8988T (cell line): ENCODE measurements around the gene ZSCAN26.
"Not testable (repeated sequence)": the region's sequence is repeated elsewhere in the genome, so short reads cannot be mapped to it uniquely, and the experiment has no call there.

ENCODE experiments used
- DNase-seq: peaks from one replicate; pipeline ENCODE4 v3.0.0; 2011

The ZSCAN26 gene

DNA sequence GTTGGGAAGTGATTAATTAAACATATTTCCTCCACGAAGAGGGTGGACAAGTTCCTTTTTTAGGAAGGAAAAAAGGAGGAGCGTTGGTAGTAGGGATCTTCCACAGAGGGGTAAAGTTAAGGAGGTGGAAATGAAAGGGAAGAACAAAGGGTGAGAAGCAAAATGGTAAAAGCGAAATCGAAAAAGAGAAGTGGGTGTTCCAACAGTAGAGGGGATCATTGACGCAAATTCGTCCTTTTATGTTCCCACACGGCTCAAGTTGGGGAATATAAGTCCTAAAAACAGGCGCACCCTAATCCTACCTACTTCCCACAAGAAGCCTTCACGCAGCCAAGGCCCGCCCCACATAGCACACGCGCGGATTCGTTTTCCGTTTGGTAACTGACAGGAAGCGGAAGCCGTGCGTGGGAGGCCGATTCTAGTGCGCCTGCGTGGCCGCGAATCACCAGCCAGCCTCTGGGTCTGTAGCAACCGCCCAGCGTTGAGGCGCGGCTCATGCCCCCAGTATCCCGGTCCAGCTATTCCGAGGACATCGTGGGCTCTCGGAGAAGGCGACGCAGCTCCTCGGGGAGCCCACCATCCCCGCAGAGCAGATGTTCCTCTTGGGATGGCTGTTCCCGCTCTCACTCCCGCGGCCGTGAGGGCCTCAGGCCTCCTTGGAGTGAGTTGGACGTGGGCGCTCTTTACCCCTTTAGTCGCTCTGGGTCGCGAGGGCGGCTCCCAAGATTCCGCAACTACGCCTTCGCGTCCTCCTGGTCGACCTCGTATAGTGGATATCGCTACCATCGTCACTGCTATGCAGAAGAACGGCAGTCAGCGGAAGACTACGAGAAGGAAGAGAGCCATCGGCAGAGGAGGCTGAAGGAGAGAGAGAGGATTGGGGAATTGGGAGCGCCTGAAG lies 7.8 kb upstream of the ZSCAN26 start, which contains the start of gene NKAPL:
TSS of gene NKAPL (plus strand) at position 421 of the 901 bp plus-strand sequence. CDS start at position 496, 75 bp downstream.
- no peak for DNase-seq

DNA sequence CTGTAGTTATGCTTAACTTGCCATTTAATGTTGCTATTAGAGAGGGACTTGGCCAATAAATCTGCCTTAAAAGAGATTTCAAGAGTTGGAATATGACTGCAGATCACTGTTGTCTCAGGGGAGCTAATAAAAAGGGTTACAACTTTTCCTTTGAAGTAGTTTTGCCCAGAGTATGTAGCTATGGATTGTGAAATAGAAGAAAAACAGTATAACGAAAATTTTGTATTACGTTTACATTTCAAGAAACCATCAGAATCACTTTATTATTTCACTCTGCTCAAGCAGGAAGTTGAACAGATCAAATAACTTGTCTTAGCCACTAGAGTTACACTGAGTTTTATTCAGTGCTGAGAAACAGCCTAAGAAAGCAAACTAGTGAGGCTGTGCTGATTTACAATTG lies 3.0 kb upstream of the ZSCAN26 start:
- DNase-seq, result no peak

- no peak for DNase-seq
These were observed 2.0 kb upstream of the ZSCAN26 start for GRCh38 chr6:28264834-28265401.

DNA sequence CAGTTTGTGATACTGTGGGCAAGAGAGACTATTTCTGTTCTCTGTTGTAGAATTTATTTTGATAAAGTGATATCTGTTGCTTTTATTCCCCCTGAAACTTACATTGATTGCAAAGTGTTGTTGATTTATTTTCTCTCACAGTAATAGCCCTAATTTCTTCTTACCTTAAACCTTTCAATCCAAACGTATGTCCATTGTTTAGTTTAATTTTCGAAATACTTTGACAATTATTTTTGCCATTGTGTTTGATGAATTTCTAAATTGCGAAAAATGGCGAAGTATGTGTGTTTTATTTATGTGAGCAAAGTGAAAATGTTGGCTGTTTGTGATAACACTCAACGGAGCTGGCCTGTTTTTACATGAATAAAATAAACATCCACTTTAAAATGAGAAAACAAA lies 381 bp upstream of the ZSCAN26 start:
- DNase-seq, result no peak

DNA sequence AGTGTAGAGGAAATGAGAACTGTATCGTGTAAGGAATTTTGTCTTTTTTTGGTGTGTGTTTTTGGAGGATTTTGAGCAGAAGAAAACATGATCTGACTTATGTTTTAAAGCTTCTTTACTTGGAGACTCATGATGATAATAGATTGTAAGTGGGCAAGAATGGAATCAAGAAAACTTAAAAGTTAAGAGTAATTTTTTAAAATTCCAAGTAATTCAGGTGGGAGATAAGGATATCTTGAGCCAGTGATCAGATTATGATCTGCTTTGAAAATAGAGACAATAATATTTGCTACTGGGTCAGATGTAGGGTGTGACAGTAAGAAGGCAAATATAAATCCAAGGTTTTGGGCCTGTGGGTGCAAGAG lies 734 bp downstream of the ZSCAN26 start:
- no peak for DNase-seq

DNA sequence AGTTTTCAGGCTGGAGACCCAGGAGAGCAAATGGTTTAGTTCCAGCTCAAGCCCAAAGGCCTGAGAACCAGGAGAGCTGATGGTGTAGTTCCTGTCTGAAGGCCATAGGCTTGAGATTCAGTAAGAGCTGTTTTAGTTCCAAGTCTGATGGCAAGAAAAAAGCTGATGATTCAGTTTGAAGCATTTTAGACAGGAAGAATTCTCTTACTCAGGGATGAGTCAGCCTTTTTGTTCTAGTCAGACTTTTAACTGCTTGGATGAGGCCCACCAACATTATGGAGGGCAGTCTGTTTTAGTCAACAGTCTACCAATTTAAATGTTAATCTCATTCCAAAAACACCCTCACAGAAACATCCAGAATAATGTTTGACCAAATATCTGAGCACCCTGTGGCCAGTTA lies 2.5 kb downstream of the ZSCAN26 start:
- peak; percentile 31 for DNase-seq

DNA sequence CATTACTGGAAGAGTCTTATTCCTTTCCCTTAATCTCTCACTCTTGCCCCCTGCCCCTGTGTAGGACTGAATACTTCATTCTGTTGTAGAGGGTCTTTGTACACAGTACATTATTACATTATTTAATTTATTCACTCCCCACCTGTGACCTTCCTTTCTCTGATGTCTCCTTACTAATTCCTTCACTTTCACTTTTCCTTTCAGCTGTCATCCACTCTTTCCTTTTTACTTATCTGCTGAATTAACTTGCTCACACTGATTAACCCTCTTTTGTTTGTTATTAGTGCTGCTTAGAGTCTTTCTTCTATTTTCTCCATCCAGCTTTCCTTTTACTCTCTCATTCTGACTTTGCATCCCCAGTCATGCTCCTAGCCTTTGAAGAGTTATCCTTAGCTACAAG lies 7.9 kb downstream of the ZSCAN26 start:
- DNase-seq, result no peak

- no peak for DNase-seq
These were observed 10.8 kb downstream of the ZSCAN26 start for GRCh38 chr6:28277746-28278145.

GRCh38 chr6:28280595-28281287 lies 13.8 kb downstream of the ZSCAN26 start:
- DNase-seq, result no peak

DNA sequence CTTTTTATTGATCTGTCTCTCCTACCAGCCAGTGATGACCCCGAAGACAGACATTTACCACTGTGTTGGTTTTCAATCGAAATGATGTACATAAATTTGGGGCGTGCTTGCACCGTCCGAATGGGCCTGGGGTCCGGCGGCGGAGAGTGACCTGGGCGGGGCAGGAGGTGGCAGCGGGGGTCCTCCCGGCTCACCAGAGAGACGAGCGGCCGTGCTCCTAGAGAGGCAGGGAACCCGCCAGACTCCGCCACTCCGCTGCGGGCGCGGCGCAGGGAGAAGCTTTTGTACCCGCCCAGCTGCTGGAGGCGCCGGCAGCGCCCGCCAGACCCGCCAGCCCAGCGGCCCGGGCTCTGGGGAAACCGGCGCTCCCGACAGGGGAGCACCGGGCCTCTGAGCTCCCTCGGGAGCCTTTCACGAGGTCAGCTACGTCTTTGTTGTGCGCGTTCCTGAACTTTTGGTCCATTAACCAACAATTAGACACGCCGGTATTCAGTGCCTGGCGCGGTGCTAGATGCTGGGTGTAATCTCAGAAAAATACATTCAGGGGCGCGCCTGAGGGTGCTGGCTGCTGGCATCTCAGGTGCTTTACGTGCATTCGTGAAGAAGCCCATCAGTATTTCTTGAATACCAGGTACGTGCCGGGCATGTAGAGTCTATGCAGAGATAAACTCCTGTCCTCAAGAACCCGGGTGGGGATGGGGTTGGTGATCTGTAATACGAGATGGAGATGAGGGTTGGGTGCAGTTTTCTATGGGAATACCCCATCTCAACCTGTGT lies 14.5 kb downstream of the ZSCAN26 start, which contains the start of gene PGBD1:
TSS of gene PGBD1 (plus strand) at position 285 of the 777 bp plus-strand sequence. CDS start 2,242 bp downstream, outside the sequence.
- peak; percentile 35 for DNase-seq

DNA sequence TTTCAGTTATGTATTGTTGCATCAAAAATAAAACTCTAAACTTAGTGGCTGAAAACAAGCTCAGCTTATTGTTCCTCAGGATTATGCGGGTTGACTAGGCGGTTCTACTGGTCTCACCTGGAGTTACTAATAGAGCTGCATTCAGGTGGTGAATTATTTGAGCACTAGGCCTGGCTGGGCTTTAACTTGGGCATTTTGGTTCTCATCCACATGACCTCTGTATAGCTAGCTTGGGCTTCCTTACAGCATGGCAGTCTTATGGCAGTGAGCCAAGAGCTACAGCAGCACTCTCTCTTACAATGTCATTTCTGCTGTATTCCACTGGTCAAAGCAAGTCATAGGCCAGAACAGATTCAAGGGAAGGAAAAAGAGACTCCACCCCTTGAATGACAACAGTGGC lies 16.0 kb downstream of the ZSCAN26 start:
- no peak for DNase-seq

DNA sequence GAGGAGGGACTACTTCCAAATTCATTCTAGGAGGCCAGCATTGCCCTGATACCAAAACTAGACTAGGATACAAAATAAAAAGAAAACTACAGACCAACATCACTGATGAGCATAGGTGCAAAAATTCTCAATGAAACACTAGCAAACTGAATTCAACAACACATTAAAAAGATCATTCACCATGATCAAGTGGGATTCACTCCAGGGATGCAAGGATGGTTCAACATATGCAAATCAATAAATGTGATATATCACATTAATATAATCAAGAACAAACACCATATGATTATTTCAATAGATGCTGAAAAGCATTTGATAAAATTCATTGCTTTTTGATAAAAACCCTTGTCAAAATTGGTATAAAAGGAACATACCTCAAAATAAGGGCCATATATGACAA lies 24.6 kb downstream of the ZSCAN26 start:
- DNase-seq, result no peak

- no peak for DNase-seq
These were observed 28.4 kb downstream of the ZSCAN26 start for GRCh38 chr6:28295326-28295725.

GRCh38 chr6:28296520-28297060 lies 29.6 kb downstream of the ZSCAN26 start:
- DNase-seq, result no peak

DNA sequence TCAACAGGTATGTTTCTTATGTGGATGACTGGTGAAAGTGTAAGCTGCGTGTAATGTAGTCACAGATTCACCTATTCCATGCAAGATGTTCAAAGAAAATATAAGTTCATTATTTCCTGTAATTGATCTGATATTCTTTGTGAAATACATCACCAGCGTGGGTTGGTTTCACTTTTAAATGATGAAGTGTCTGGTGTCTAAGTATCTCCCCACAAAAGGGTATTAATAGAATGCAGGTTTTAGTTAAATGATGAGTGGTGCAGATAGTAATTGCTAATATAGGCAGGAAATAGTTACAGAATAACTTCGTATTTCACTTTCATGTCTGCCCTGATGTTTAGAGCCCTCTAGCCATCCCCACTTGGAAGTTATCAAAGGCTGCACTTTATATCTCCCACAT lies 36.6 kb downstream of the ZSCAN26 start:
- no peak for DNase-seq

DNA sequence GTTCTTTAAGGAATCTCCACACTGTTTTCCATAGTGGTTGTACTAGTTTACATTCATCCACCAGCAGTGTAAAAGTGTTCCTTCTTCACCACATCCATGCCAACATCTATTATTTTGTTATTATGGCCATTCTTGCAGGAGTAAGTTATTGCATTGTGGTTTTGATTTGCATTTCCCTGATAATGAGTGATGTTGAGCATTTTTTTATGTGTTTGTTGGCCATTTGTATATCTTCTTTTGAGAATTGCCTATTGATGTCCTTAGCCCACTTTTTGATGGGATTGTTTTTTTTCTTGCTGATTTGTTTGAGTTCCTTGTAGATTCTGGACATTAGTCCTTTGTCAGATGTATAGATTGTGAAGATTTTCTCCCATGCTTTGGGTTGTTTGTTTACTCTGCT lies 39.4 kb downstream of the ZSCAN26 start:
- not testable (repeated sequence) for DNase-seq

DNA sequence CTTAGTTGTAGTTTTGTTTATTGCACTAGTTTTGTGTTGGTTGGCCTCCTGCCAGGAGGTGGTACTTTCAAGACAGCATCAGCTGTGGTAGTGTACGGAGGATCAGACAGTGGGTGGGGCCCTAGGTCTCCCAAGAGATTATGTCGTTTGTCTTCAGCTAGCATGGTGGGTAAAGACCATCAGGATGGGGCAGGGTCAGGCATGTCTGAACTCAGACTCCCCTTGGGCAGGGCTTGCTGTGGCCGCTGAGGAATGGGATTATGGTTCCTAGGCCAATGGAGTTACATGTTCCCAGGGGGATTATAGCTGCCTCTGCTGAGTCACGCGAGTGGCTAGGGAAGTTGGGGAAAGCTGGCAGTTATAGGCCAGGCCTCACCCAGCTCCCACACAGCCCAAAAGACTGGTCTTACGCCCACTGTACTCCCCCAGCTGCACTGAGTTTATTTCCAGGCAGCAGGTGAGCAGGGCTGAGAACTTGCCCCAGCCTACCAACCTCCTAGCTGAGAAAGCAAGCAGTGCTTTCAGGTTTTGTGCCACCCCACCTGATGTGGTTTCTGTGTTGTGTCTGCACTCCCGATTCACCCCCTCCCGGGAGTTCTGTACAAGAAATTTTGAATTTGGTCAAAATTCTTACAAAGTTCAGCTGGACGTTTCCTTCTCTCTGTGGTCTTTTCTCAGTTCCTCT lies 44.3 kb downstream of the ZSCAN26 start:
- DNase-seq, result no peak

DNA sequence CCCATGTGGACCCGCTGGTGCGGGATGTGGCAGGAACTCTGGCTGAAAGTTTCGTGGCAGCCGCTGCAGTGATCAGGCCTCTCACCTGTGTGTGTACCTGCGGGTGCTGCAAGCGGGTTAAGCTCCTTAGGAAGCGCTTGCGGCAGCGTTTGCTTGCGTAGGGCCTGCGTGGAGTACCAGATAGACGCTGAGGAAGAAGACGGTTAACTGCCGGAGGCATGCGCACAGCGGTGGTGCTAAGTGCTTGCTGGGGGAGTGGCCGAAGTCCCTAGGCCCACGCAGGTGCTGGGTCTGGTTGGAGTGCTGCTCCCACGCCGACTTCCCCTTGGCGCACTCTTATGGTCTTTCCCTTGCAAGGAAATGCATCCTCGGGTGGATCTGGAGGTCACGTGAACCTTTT lies 46.0 kb downstream of the ZSCAN26 start:
- no peak for DNase-seq

DNA sequence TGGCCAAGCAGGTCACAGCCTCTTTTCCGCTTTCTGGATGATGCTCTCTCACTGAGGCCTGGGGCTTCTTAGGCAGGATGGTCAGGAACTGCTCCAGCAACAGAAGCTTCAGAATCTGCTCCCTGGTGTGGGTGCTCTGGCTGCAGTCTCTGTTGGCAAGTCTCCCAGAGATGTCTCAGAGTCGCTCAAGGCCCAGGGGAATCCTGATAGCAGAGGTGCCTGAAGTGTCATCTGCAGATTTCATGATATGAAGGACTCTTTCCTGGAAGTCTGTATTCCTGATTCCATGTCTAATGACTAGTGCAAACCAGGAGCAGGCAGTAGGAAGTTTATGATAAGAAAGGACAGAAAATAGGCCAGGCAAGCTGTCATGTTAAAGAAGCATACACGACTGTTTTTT lies 48.7 kb downstream of the ZSCAN26 start:
- DNase-seq, result no peak

DNA sequence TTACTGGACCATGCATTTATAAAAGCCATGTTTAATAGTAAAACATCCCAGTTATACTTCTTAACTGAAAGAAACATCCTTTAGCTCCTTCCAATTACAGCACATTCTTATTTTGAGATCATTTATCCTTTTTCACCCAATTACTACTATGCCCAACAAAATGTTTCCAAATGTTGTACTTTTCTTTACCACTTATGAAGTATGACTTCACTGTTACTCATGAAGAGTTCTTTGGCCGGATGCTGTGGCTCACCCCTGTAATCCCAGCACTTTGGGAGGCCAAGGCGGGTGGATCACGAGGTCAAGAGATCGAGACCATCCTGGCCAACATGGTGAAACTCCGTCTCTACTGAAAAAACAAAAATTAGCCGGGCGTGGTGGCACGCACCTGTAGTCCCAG lies 50.9 kb downstream of the ZSCAN26 start:
- not testable (repeated sequence) for DNase-seq

DNA sequence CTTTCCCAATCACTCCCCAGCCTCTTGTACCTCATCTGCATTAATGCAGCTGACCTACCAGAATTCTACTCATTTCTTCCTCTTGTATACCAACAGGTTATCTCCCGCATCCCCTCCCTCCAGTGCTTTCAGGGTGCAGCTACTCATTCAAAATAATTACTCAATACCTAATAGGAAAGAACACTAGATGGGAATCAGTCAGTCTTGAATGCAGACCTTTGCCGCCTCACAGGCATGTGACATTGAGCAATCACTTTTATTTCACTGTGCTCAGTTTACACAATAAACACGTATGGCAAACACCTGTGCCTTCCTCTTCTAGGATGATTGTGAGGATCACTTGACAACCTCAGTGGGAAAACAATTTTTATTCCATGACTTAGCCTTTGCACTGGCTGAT lies 55.7 kb downstream of the ZSCAN26 start:
- DNase-seq, result no peak

DNA sequence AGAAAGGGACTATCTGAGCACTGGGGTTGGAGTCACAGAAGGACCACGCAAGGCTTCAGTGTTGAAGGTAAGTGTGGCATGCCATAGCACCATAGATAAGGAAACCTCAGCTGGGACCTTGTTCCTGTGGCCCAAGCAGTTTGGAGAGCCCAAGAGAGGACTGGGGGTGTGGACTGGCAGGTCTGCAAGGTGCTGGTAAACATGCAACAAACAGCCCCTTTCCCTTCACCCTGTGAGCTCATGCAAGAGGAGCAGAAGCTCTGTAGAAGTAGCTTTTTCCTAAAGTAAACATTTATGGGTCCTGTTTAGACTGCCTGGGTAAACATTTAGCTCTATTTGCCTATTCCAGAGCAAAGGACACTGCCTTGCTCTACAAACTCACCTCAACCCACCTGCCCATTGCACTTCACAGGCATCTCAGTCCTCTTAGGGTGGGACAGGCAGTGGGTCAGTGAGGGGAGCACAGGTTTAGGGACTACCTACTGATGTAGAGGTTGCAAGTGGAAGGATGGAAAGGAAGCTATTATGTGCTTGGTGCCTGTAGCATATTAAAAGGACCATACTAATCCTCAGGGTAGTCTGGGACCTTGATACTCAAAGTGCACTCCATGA lies 57.0 kb downstream of the ZSCAN26 start:
- no peak for DNase-seq
